Cardiac septum (tissue), 1 donor: Measurements from ENCODE around the gene FER. TPM values are rescaled to one million over a fixed set of nuclear protein-coding genes. Genes with fewer than 3 reads are reported as not detected.
A peak's percentile ranks its signal among the peaks of the same experiment; 100 is the strongest.
"Not testable (repeated sequence)": the region's sequence is repeated elsewhere in the genome, so short reads cannot be mapped to it uniquely, and the experiment has no call there.

ENCODE experiments used
- DNase-seq: peaks from one replicate; pipeline ENCODE4 v3.0.0-alpha.2; 2020; ENCODE audit warnings: low spot score
- intact Hi-C: fragments of 100-400 bp; cut with DNase I; formaldehyde crosslinking; loops from one replicate; pipeline ENCODE4 v1.14.0; 2022
- total RNA-seq: library from RNA; stranded (reverse); fragmentation: NEBNext Ultra II Directional; extraction: Animal tissue kit (Norgen Biotek cat#: 25700); gene quantifications from one replicate; pipeline ENCODE4 v1.2.1, GENCODE V29; 2021
- donor health status: DM: no; HTN: no; CAD: no.

FER gene
- total RNA-seq, 1 donor from 2014 or later = 20.0 TPM

DNA sequence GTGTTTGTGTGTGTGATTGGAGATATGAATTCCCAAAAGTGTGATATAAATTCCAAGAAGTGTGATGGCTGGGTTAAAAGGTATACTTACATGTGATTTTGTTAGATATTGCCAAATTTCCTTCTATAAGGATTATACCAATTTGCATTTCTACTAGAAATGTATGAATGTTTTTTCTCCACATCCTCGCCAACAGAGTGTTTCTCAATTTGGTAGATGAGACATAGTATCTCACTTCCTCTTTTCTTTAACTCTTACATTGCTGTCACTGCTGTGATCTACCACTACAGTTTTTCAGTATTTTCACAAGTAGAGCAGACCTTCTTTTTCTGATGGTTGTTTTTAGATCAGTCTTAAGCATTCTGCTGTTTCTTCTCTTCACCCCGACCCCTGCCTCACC lies 111.3 kb downstream of the FER start:
- intact Hi-C loops = no loop called here
- DNase-seq = no peak

GRCh38 chr5:108862211-108862610 lies 114.5 kb downstream of the FER start:
- intact Hi-C loops = no loop called here
- DNase-seq = no peak

- DNase-seq = not testable (repeated sequence)
Observed at GRCh38 chr5:108866097-108866496, 118.4 kb downstream of the FER start.

DNA sequence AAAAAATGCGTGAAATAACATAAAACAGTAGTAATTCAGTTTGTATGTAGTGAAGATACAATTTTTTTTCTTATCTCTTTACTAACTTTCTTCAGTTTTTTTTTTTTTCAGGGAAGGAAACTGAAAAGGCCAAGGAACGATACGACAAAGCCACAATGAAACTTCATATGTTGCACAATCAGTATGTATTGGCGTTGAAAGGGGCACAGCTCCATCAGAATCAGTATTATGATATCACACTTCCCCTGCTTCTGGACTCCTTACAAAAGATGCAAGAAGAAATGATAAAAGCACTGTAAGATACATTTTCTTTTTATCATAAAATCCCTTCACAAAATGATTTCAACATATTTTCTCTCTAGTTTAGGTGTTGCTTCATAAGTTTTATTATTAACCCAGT lies 120.0 kb downstream of the FER start:
- no peak for DNase-seq
- intact Hi-C loops = no loop called here

More at GRCh38 chr5:108866097-108866496, 118.4 kb downstream of the FER start:
- intact Hi-C loops = not testable (repeated sequence)

- DNase-seq = no peak
- intact Hi-C loops = no loop called here
Observed at GRCh38 chr5:108869066-108869465, 121.4 kb downstream of the FER start.

- no peak for DNase-seq
- intact Hi-C loops = no loop called here
Observed at GRCh38 chr5:108876451-108876850, 128.8 kb downstream of the FER start.

GRCh38 chr5:108878756-108879155 lies 131.1 kb downstream of the FER start:
- no peak for DNase-seq
- intact Hi-C loops = no loop called here

DNA sequence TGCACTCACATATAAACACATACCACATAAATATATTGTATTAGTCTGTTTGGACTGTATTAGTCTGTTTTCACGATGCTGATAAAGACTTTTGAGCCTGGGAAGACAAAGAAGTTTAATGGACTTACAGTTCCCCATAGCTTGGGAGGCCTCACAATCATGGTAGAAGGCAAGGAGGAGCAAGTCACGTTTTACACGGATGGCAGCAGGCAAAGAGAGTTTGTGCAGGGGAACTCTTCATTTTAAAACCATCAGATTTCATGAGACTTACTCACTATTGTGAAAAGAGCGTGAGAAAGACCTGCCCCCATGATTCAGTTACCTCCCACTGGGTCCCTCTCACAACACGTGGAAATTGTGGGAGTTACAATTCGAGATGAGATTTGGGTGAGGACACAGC lies 133.4 kb downstream of the FER start:
- intact Hi-C loops = no loop called here
- DNase-seq = no peak

GRCh38 chr5:108884736-108885135 lies 137.0 kb downstream of the FER start:
- DNase-seq = no peak
- intact Hi-C loops = no loop called here

- intact Hi-C loops = no loop called here
- no peak for DNase-seq
Observed at GRCh38 chr5:108898257-108898656, 150.6 kb downstream of the FER start.

GRCh38 chr5:108898707-108899106 lies 151.0 kb downstream of the FER start:
- DNase-seq = no peak
- intact Hi-C loops = no loop called here

- intact Hi-C loops = not testable (repeated sequence)
Observed at GRCh38 chr5:108899244-108899643, 151.5 kb downstream of the FER start.

GRCh38 chr5:108900668-108901067 lies 153.0 kb downstream of the FER start:
- DNase-seq = no peak
- intact Hi-C loops = no loop called here

More at GRCh38 chr5:108899244-108899643, 151.5 kb downstream of the FER start:
- DNase-seq = peak; percentile 20

GRCh38 chr5:108905805-108906204 lies 158.1 kb downstream of the FER start:
- intact Hi-C loops = no loop called here
- DNase-seq = no peak

DNA sequence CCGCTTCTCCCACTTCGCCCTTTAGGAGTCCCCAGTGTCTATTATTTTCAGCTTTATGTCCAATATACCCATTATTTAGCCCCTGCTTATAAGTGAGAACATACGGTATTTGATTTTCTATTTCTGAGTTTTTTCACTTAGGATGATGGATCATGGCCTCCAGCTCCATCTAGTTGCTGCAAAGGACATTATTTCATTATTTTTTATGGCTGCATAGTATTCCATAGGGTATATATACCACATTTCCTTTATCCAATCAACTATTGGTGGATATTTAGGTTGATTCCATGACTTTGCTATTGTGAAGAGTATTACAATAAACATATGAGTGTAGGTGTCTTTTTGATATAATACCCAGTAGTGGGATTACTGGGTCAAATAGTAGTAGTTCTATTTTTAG lies 162.9 kb downstream of the FER start:
- intact Hi-C loops = no loop called here
- no peak for DNase-seq

DNA sequence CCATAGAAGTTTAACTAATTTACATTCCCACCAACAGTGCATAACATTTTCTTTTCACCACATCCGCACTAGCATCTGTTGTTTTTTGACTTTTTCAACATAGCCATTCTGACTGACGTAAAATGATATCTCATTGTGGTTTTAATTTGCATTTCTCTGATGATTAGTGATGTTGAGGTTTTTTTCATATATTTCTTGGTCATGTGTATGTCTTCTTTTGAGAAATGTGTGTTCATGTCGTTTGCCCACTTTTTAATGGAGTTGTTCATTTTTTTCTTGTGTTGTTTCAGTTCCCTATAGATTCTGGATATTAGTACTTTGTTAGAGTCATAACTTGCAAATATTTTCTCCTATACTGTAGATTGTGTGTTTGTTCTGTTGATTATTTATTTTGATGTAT lies 163.4 kb downstream of the FER start:
- intact Hi-C loops = no loop called here
- DNase-seq = no peak

DNA sequence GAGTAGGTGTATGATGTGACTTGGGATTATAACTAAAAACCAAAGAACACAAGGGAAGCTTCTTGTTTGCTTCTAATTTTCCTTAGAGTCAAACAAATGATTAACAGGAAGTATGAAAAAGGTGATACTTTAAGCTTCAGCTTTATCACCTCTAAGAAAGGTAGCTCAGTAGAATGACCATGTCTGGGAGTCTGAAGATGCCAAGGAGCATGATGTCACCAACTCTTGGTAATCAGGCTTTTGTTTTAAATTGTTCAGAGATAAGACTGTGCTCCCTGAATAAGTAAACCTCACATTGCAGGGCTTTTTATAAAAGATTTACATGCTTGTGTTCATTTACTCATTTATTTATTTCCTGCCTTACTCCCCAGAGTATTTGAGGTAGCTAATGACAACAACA lies 169.9 kb downstream of the FER start:
- DNase-seq = no peak
- intact Hi-C loops = no loop called here

DNA sequence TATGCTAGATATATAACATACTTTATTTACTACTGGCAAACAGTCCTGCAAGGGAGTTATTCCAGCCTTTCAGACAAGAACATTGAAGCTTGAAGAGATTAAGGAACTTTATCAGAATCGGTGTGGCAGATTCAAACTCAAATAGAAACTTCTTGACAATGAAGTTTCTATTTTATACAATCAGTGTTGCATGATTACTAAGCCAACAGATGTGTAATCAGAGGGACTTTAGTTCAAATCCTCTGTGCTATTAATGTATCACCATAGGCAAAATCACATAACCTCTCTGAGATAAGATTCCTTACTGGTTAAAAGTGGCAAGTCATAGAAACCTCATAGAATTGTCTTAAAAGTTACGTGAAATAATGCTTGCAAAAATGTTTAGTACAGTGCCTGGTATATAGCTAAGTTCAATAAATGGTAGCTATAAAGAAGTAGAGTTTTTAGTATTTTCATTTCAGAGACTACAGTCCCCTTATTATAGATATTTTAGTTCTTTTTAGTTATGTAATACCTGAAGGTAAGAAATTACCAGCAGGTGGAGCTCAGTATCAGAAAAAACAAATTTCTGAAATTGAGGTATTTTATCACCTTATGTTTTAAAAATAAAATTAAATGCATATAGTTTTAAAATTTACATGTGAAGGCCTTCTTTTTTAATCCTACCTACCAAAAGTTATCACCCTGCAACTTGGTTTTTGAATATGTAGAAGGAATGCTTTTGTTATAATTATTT lies 172.1 kb downstream of the FER start:
- DNase-seq = no peak
- intact Hi-C loops = no loop called here

- no peak for DNase-seq
- intact Hi-C loops = no loop called here
Observed at GRCh38 chr5:108924457-108924961, 176.8 kb downstream of the FER start.

DNA sequence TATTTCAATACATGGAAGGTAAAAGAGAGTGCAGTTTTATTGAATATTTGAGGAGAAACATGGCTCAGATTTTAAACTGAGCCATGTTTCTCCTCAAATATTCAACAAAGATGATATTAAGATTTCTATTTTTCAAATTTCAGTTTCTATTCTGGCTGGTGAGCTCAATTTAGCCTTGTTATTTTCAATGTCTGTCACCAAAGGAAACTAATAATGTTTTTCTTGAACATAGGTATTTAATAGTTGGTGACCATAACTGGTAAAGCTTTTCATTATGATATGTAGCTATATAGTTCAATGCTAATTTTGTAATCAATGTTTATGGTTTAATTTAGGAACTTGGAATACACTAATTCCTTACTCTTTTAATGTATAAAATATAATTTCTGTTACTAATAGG lies 177.4 kb downstream of the FER start:
- intact Hi-C loops = no loop called here
- DNase-seq = no peak

DNA sequence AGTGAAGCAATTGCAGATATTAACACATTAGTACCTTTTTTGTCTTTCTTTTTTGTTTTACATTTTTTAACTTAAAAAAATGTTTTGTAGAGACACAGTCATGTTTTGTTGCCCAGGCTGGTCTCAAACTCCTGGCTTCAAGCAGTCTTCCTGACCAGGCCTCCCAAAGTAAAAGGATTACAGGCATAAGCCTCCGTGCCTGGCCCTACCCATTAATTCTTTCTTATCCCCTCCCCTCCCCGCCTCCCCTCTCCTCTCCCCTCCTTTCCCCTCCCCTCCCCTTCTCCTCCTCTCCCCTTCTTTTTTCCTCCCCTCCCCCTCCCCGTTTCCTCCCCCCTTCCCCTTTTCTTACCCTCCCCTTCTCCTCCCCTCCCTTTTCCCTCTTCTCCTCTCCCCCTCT lies 182.4 kb downstream of the FER start:
- DNase-seq = no peak
- intact Hi-C loops = no loop called here

GRCh38 chr5:108935611-108936010 lies 187.9 kb downstream of the FER start:
- no peak for DNase-seq
- intact Hi-C loops = no loop called here
